H1 (cell line): ENCODE results near the gene TASP1. TPM values are rescaled to one million over a fixed set of nuclear protein-coding genes. Genes with fewer than 3 reads are reported as not detected.

ENCODE experiments used
- CTCF ChIA-PET: fragments of 300-600 bp; sonication (Branson Sonifier 250); formaldehyde crosslinking; loops from one replicate; lab custom pipeline; 2021; ENCODE audit not compliant: partially characterized antibody; lab: Charles Lee
- POLR2A ChIA-PET: fragments of 300-600 bp; sonication (Branson Sonifier 250); formaldehyde crosslinking; loops from one replicate; lab custom pipeline; 2021; ENCODE audit warnings: inconsistent platforms; ENCODE audit not compliant: partially characterized antibody; lab: Charles Lee
- DNase-seq, 2 experiments: peaks; one replicate each; pipeline versions ENCODE4 v3.0.0 to v3.0.0-alpha.2; 2010 to 2022; ENCODE audit warnings: low spot score in 2 of 2, low read depth in 1 of 2, mixed read lengths in 1 of 2
- FAIRE-seq: peaks from 2 replicates; lab custom pipeline; 2011; peaks lifted over from hg19 to GRCh38; lab: Jason Lieb, UNC
- H2AFZ ChIP-seq: 2 replicates; pipeline ENCODE4 v1.8.1; 2012; ENCODE audit warnings: low read length, inconsistent platforms
- H2AK5ac ChIP-seq: 2 replicates; pipeline ENCODE4 v1.6.1; 2013; ENCODE audit warnings: low read depth, low read length
- H2BK120ac ChIP-seq: replicated peaks from 2 replicates; pipeline ENCODE3; 2013; ENCODE audit warnings: low read depth, low read length, inconsistent platforms
- H2BK12ac ChIP-seq: 2 replicates; pipeline ENCODE4 v1.6.1; 2013; ENCODE audit warnings: low read depth, low read length
- H2BK15ac ChIP-seq: 2 replicates; pipeline ENCODE4 v1.6.1; 2013; ENCODE audit warnings: low read length
- H2BK20ac ChIP-seq: 2 replicates; pipeline ENCODE4 v1.6.1; 2013; ENCODE audit warnings: low read length
- H2BK5ac ChIP-seq: 2 replicates; pipeline ENCODE4 v1.6.1; 2013; ENCODE audit warnings: low read depth, low read length
- H3K14ac ChIP-seq: 2 replicates; pipeline ENCODE4 v1.6.1; 2013; ENCODE audit warnings: inconsistent platforms; ENCODE audit not compliant: insufficient read length
- H3K18ac ChIP-seq: 2 replicates; pipeline ENCODE4 v1.6.1; 2013; ENCODE audit warnings: low read length; ENCODE audit errors: extremely low read depth
- H3K23ac ChIP-seq: 2 replicates; pipeline ENCODE4 v1.6.1; 2013; ENCODE audit warnings: inconsistent platforms; ENCODE audit not compliant: insufficient read length
- H3K23me2 ChIP-seq: 2 replicates; pipeline ENCODE4 v1.6.1; 2013; ENCODE audit warnings: low read depth, low read length
- H3K27ac ChIP-seq: 2 replicates; pipeline ENCODE4 v1.6.1; 2011; ENCODE audit warnings: low read depth, low read length, inconsistent platforms
- H3K27me3 ChIP-seq, 4 experiments: replicated peaks in 1 of 4; 1 replicate in 1 of 4; 2 replicates in 3 of 4; pipeline versions ENCODE4 v1.6.1 to v1.8.1; 2011 to 2013; ENCODE audit warnings: low read length in 3 of 4, mild to moderate bottlenecking in 3 of 4, inconsistent platforms in 2 of 4, mixed read lengths in 2 of 4, moderate library complexity in 1 of 4; ENCODE audit not compliant: control insufficient read depth in 3 of 4, insufficient read depth in 3 of 4; ENCODE audit errors: extremely low read depth in 1 of 4
- H3K36me3 ChIP-seq, 4 experiments: 2 replicates each; pipeline versions ENCODE4 v1.6.1 to v1.8.1; 2011 to 2013; ENCODE audit warnings: mild to moderate bottlenecking in 4 of 4, low read length in 3 of 4, moderate library complexity in 2 of 4, control low read depth in 1 of 4, inconsistent platforms in 1 of 4; ENCODE audit not compliant: insufficient read depth in 4 of 4, control insufficient read depth in 2 of 4
- H3K4ac ChIP-seq: replicated peaks from 2 replicates; pipeline ENCODE3; 2013; ENCODE audit warnings: low read length, low read depth, mixed read lengths, inconsistent platforms; ENCODE audit not compliant: insufficient read length
- H3K4me1 ChIP-seq, 4 experiments: replicated peaks in 1 of 4; 1 replicate in 1 of 4; 2 replicates in 3 of 4; pipeline versions ENCODE4 v1.6.1 to v1.8.1; 2011 to 2013; ENCODE audit warnings: low read length in 3 of 4, inconsistent platforms in 2 of 4, mixed read lengths in 1 of 4; ENCODE audit not compliant: insufficient read depth in 4 of 4, control insufficient read depth in 3 of 4
- H3K4me2 ChIP-seq, 2 experiments: 2 replicates each; pipeline versions ENCODE4 v1.6.1 to v1.8.1; 2011 to 2013; ENCODE audit warnings: low read depth in 2 of 2, low read length in 2 of 2, control low read depth in 1 of 2, inconsistent platforms in 1 of 2, mild to moderate bottlenecking in 1 of 2; ENCODE audit not compliant: insufficient read depth in 1 of 2
- H3K4me3 ChIP-seq, 4 experiments: fragments of 200-600, 300-600 bp in 1 of 4; sonication (generic), shearing (Covaris generic), sonication (Bioruptor Twin) in 1 of 4; 2 replicates each; pipeline versions ENCODE4 v1.5.1 to v1.8.1; 2011 to 2016; ENCODE audit warnings: low read length in 4 of 4, low read depth in 3 of 4, control low read depth in 2 of 4, inconsistent platforms in 2 of 4, mild to moderate bottlenecking in 2 of 4, mixed read lengths in 1 of 4, moderate library complexity in 1 of 4; ENCODE audit not compliant: insufficient read depth in 2 of 4; ENCODE audit errors: extremely low read depth in 1 of 4
- H3K56ac ChIP-seq: replicated peaks from 2 replicates; pipeline ENCODE3; 2013; ENCODE audit warnings: low read depth, mild to moderate bottlenecking, mixed read lengths, low read length, inconsistent platforms; ENCODE audit not compliant: insufficient read length
- H3K79me1 ChIP-seq: 2 replicates; pipeline ENCODE4 v1.6.1; 2013; ENCODE audit warnings: low read depth, low read length, control low read depth
- H3K79me2 ChIP-seq, 2 experiments: 2 replicates each; pipeline versions ENCODE4 v1.6.1 to v1.8.1; 2012 to 2013; ENCODE audit warnings: low read length in 2 of 2, mild to moderate bottlenecking in 2 of 2, inconsistent platforms in 1 of 2; ENCODE audit not compliant: insufficient read depth in 2 of 2, control insufficient read depth in 1 of 2
- H3K9ac ChIP-seq, 4 experiments: replicated peaks in 1 of 4; 1 replicate in 1 of 4; 2 replicates in 3 of 4; pipeline versions ENCODE4 v1.6.1 to v1.8.1; 2011 to 2013; ENCODE audit warnings: low read depth in 3 of 4, low read length in 3 of 4, control low read depth in 2 of 4, mild to moderate bottlenecking in 2 of 4, moderate library complexity in 2 of 4, inconsistent platforms in 1 of 4; ENCODE audit errors: extremely low read depth in 1 of 4
- H3K9me3 ChIP-seq, 2 experiments: 2 replicates each; pipeline versions ENCODE4 v1.6.1 to v1.8.1; 2012 to 2013; ENCODE audit warnings: mild to moderate bottlenecking in 2 of 2, moderate library complexity in 2 of 2, control low read depth in 1 of 2, inconsistent platforms in 1 of 2, low read depth in 1 of 2, low read length in 1 of 2, mixed read lengths in 1 of 2; ENCODE audit not compliant: insufficient read depth in 2 of 2
- H4K20me1 ChIP-seq, 2 experiments: replicated peaks in 1 of 2; 2 replicates each; pipeline versions ENCODE3 to v1.8.1; 2011 to 2013; ENCODE audit warnings: inconsistent platforms in 2 of 2, low read length in 2 of 2, mild to moderate bottlenecking in 1 of 2; ENCODE audit not compliant: insufficient read depth in 2 of 2, control insufficient read depth in 1 of 2
- H4K5ac ChIP-seq: 2 replicates; pipeline ENCODE4 v1.6.1; 2013; ENCODE audit warnings: low read length, low read depth, mixed read lengths, inconsistent platforms; ENCODE audit not compliant: insufficient read length
- H4K8ac ChIP-seq: 2 replicates; pipeline ENCODE4 v1.8.0; 2013; ENCODE audit warnings: mild to moderate bottlenecking, moderate library complexity, low read length, inconsistent platforms; ENCODE audit not compliant: insufficient read depth; ENCODE audit errors: extremely low read depth
- H4K91ac ChIP-seq: replicated peaks from 2 replicates; pipeline ENCODE3; 2013; ENCODE audit warnings: low read length, mixed read lengths, inconsistent platforms; ENCODE audit not compliant: insufficient read length
- ATF2 ChIP-seq: IDR thresholded peaks from 2 replicates; pipeline ENCODE4 v1.6.1; 2012; ENCODE audit warnings: low read length, inconsistent platforms
- EGR1 ChIP-seq: IDR thresholded peaks from 2 replicates; pipeline ENCODE4 v1.6.1; 2011; ENCODE audit warnings: low read depth, low read length, borderline replicate concordance
- FOSL1 ChIP-seq: IDR thresholded peaks from 2 replicates; pipeline ENCODE4 v1.6.1; 2011; ENCODE audit warnings: mild to moderate bottlenecking, low read depth, low read length, moderate library complexity; ENCODE audit not compliant: insufficient read depth
- GTF2F1 ChIP-seq: IDR thresholded peaks from 2 replicates; pipeline ENCODE4 v1.6.1; 2012; ENCODE audit warnings: low read depth, low read length, improper control_type of control experiment, borderline replicate concordance
- HDAC6 ChIP-seq: IDR thresholded peaks from one replicate; pipeline ENCODE4 v1.7.1; 2012; ENCODE audit warnings: low read depth, mild to moderate bottlenecking, inconsistent platforms, low read length, moderate library complexity
- JUND ChIP-seq: IDR thresholded peaks from 2 replicates; pipeline ENCODE4 v1.6.1; 2011; ENCODE audit warnings: mild to moderate bottlenecking, improper control_type of control experiment, low read length
- KDM1A ChIP-seq: fragments of 200-600, 300-600 bp; sonication (generic); IDR thresholded peaks from 2 replicates; pipeline ENCODE4 v1.7.1; 2016; ENCODE audit warnings: mild to moderate bottlenecking, low read length, borderline replicate concordance
- POLR2AphosphoS5 ChIP-seq: IDR thresholded peaks from 2 replicates; pipeline ENCODE4 v1.6.1; 2011; ENCODE audit warnings: low read depth, low read length
- SAP30 ChIP-seq: fragments of 300-600 bp; sonication (generic); IDR thresholded peaks from 2 replicates; pipeline ENCODE4 v1.7.1; 2012; ENCODE audit warnings: low read length, moderate library complexity, mild to moderate bottlenecking, inconsistent platforms; ENCODE audit not compliant: insufficient read depth, insufficient replicate concordance
- SRF ChIP-seq: IDR thresholded peaks from 2 replicates; pipeline ENCODE4 v1.6.1; 2011; ENCODE audit warnings: mild to moderate bottlenecking, low read depth, low read length, moderate library complexity
- TAF7 ChIP-seq: optimal IDR thresholded peaks from 2 replicates; pipeline ENCODE3; 2011; ENCODE audit warnings: low read depth, mild to moderate bottlenecking, inconsistent platforms, low read length, moderate library complexity, borderline replicate concordance
- whole genome bisulfite sequencing, 2 experiments: shearing (Covaris generic) in 1 of 2; methylation state at CpG; one replicate each; pipeline versions ENCODE4 v1.1.6 to v1.1.7; 2013 to 2015; ENCODE audit warnings: low lambda C conversion rate in 2 of 2, mixed read lengths in 2 of 2, inconsistent platforms in 1 of 2, low coverage in 1 of 2, missing lambda C conversion rate in 1 of 2; ENCODE audit not compliant: insufficient replicate concordance in 2 of 2, insufficient coverage in 1 of 2, insufficient read length in 1 of 2; ENCODE audit errors: extremely low coverage in 1 of 2, missing lambda C conversion rate in 1 of 2; 5-methylcytosine and 5-hydroxymethylcytosine counted together
- polyA plus RNA-seq, 7 experiments: library from polyadenylated mRNA; depleted of rRNA in 3 of 7; stranded (reverse) in 5 of 7; unstranded in 2 of 7; fragments of >200 nt in 5 of 7; fragments of 200-250 nt in 2 of 7; gene quantifications; 1 replicate in 5 of 7; 2 replicates in 1 of 7; 4 replicates in 1 of 7; pipeline versions ENCODE4 v1.2.1 to v1.2.3, GENCODE V29; 2011 to 2013; ENCODE audit warnings: missing spikeins in 2 of 7, mixed read lengths in 2 of 7
- total RNA-seq: library from RNA; stranded (reverse); fragmentation: NEBNext Ultra II Directional; extraction: Animal tissue kit (Norgen Biotek cat#: 25700); gene quantifications from 2 replicates; pipeline ENCODE4 v1.2.1, GENCODE V29; 2021
- TF ChIP-seq, protein P1 (sequence below): IDR thresholded peaks from 2 replicates; pipeline ENCODE4 v1.6.1; 2012; ENCODE audit warnings: inconsistent platforms

Gene TASP1
- total and polyA plus RNA-seq, 2 of the 8 experiments (the other 6 are each of a cell fraction or from before 2014, with no cell fraction given) = 4.5 to 10.9 TPM

DNA sequence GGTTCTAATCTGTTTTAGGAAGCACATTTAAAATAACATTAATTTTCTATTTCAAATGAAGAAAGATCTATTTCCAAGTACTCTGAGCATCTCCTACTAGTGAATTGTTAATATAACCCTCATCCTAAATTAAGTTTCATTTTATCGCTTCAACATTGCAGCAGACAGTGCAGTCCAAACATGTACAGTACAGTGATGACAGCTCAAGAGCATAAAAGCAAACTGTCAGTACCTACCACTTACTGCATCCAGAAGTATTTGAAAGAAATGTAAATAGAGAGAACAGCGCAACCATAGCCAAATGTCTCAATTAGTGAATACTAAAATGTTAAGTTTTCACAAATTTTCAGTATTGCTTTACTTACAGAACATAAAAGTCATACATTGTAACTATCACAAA, 238.3 kb downstream of the TASP1 start:
- peaks cover 0 to 1% (median 0%) of the 10 kb centered on the region in 4 experiments; a peak in 1 of 7 replicates for H3K27me3 ChIP-seq
- no peaks in the 10 kb centered on the region for H3K79me2 ChIP-seq
- H3K79me1 ChIP-seq = no peaks in the 10 kb centered on the region
- no peak overlapping the region for H2AFZ ChIP-seq
- no peaks in the 10 kb centered on the region for H3K23me2 ChIP-seq
- no peak overlapping the region for H2AK5ac ChIP-seq
- no peak for FAIRE-seq
- no peak overlapping the region for H2BK15ac ChIP-seq
- H3K9ac ChIP-seq = no peak overlapping the region
- H4K91ac ChIP-seq = no peak overlapping the region
- no peak overlapping the region for H2BK20ac ChIP-seq
- WGBS, 2 experiments = 93% methylated on average over 2 of the region's 2 CpGs; no CpG with 5 or more reads in 1 of the 2 experiments
- H2BK5ac ChIP-seq = no peak overlapping the region
- no peak overlapping the region for H3K4ac ChIP-seq
- no peak overlapping the region for H3K56ac ChIP-seq
- H3K36me3 ChIP-seq = no peaks in the 10 kb centered on the region
- no peaks in the 10 kb centered on the region for H4K20me1 ChIP-seq
- H3K27ac ChIP-seq = no peak overlapping the region
- no peaks in the 10 kb centered on the region for H3K9me3 ChIP-seq
- H4K5ac ChIP-seq = no peak overlapping the region
- no peak overlapping the region for H3K14ac ChIP-seq
- H3K23ac ChIP-seq = no peak overlapping the region
- H3K4me3 ChIP-seq = no peak overlapping the region
- no peak overlapping the region for H4K8ac ChIP-seq
- H2BK120ac ChIP-seq = no peak overlapping the region
- ChIA-PET POLR2A (no interaction called here), CTCF (no interaction called here)
- DNase-seq = no peak
- H3K4me2 ChIP-seq = no peak overlapping the region
- H2BK12ac ChIP-seq = no peak overlapping the region
- H3K18ac ChIP-seq = no peak overlapping the region
- no peaks in the 10 kb centered on the region for H3K4me1 ChIP-seq
- TF ChIP-seq EGR1 (no peak), POLR2AphosphoS5 (no peak), GTF2F1 (no peak), ATF2 (no peak), KDM1A (no peak), FOSL1 (no peak), TAF7 (no peak), JUND (no peak), HDAC6 (no peak), SRF (no peak), SAP30 (no peak)
- TF ChIP-seq, protein P1, sequence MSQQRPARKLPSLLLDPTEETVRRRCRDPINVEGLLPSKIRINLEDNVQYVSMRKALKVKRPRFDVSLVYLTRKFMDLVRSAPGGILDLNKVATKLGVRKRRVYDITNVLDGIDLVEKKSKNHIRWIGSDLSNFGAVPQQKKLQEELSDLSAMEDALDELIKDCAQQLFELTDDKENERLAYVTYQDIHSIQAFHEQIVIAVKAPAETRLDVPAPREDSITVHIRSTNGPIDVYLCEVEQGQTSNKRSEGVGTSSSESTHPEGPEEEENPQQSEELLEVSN = no peak
